ELF-1 (cell line): ENCODE data around the gene BRPF1.
A peak's percentile ranks its signal among the peaks of the same experiment; 100 is the strongest.

Source experiments
- DNase-seq: peaks from one replicate; pipeline ENCODE4 v3.0.0-alpha.2; 2016; ENCODE audit warnings: low read depth, low spot score

The BRPF1 gene

GRCh38 chr3:9731206-9732079 lies at the start of gene BRPF1:
Gene BRPF1 (plus strand): TSS chr3:9731735. CDS start chr3:9734141, 2,406 bp downstream.
- DNase-seq = peak; percentile 96

- no peak for DNase-seq
Observed at GRCh38 chr3:9682096-9682495, 49.4 kb upstream of the BRPF1 start.

GRCh38 chr3:9683426-9683825 lies 48.1 kb upstream of the BRPF1 start:
- no peak for DNase-seq

- no peak for DNase-seq
Observed at GRCh38 chr3:9685216-9686049, 46.1 kb upstream of the BRPF1 start.

GRCh38 chr3:9686050-9686550 lies 45.4 kb upstream of the BRPF1 start:
- no peak for DNase-seq

- DNase-seq = no peak
Observed at GRCh38 chr3:9686703-9687102, 44.8 kb upstream of the BRPF1 start.

- no peak for DNase-seq
Observed at GRCh38 chr3:9687514-9687913, 44.0 kb upstream of the BRPF1 start.

- DNase-seq = no peak
Observed at GRCh38 chr3:9688961-9689360, 42.6 kb upstream of the BRPF1 start.

GRCh38 chr3:9689757-9690156 lies 41.8 kb upstream of the BRPF1 start:
- DNase-seq = no peak

GRCh38 chr3:9690451-9691450 lies 40.8 kb upstream of the BRPF1 start:
- no peak for DNase-seq

GRCh38 chr3:9691636-9692035 lies 39.9 kb upstream of the BRPF1 start:
- no peak for DNase-seq

- no peak for DNase-seq
Observed at GRCh38 chr3:9692416-9692815, 39.1 kb upstream of the BRPF1 start.

- no peak for DNase-seq
Observed at GRCh38 chr3:9695345-9695744, 36.2 kb upstream of the BRPF1 start.

GRCh38 chr3:9695746-9696145 lies 35.8 kb upstream of the BRPF1 start:
- no peak for DNase-seq

GRCh38 chr3:9696480-9697220 lies 34.9 kb upstream of the BRPF1 start:
- DNase-seq = no peak

- DNase-seq = no peak
Observed at GRCh38 chr3:9697892-9698291, 33.6 kb upstream of the BRPF1 start.

GRCh38 chr3:9698293-9698692 lies 33.2 kb upstream of the BRPF1 start:
- DNase-seq = no peak

GRCh38 chr3:9700536-9700935 lies 31.0 kb upstream of the BRPF1 start:
- no peak for DNase-seq

- DNase-seq = no peak
Observed at GRCh38 chr3:9701006-9701405, 30.5 kb upstream of the BRPF1 start.

GRCh38 chr3:9701711-9702110 lies 29.8 kb upstream of the BRPF1 start:
- no peak for DNase-seq

GRCh38 chr3:9703240-9703639 lies 28.3 kb upstream of the BRPF1 start:
- no peak for DNase-seq
